ENCODE results near the gene IL17D. TPM values are rescaled to one million over a fixed set of nuclear protein-coding genes. Genes with fewer than 3 reads are reported as not detected.

Gene IL17D
- total RNA-seq, 2 donors from 2014 or later = 0.66 to 0.78 TPM

- intact Hi-C loops (cut with DNase I) = no loop called here
- Histone ChIP-seq H3K27ac (no peak overlapping the region), H3K36me3 (replicated peaks in 1 of 2; ENCODE audit: insufficient read depth in 1 of 2, low read depth in 2 of 2) (peaks cover 0 to 5% of the 10 kb centered on the region in 2 donors), H3K9me3 (no peaks in the 10 kb centered on the region), H3K27me3 (no peaks in the 10 kb centered on the region), H3K4me3 (no peak overlapping the region), H3K4me1 (no peaks in the 10 kb centered on the region)
- DNase-seq (no peak), ATAC-seq (no peak)
- TF ChIP-seq POLR2A (IDR thresholded peaks at IDR 0.05) = no peak
- TF ChIP-seq, protein P1, sequence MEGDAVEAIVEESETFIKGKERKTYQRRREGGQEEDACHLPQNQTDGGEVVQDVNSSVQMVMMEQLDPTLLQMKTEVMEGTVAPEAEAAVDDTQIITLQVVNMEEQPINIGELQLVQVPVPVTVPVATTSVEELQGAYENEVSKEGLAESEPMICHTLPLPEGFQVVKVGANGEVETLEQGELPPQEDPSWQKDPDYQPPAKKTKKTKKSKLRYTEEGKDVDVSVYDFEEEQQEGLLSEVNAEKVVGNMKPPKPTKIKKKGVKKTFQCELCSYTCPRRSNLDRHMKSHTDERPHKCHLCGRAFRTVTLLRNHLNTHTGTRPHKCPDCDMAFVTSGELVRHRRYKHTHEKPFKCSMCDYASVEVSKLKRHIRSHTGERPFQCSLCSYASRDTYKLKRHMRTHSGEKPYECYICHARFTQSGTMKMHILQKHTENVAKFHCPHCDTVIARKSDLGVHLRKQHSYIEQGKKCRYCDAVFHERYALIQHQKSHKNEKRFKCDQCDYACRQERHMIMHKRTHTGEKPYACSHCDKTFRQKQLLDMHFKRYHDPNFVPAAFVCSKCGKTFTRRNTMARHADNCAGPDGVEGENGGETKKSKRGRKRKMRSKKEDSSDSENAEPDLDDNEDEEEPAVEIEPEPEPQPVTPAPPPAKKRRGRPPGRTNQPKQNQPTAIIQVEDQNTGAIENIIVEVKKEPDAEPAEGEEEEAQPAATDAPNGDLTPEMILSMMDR (IDR thresholded peaks at IDR 0.05) = no peak
- WGBS, 2 donors = 87 to 89% methylated on average over 4 of the region's 4 CpGs
These were observed 36.6 kb upstream of the IL17D start for GRCh38 chr13:20666948-20667347.

DNA sequence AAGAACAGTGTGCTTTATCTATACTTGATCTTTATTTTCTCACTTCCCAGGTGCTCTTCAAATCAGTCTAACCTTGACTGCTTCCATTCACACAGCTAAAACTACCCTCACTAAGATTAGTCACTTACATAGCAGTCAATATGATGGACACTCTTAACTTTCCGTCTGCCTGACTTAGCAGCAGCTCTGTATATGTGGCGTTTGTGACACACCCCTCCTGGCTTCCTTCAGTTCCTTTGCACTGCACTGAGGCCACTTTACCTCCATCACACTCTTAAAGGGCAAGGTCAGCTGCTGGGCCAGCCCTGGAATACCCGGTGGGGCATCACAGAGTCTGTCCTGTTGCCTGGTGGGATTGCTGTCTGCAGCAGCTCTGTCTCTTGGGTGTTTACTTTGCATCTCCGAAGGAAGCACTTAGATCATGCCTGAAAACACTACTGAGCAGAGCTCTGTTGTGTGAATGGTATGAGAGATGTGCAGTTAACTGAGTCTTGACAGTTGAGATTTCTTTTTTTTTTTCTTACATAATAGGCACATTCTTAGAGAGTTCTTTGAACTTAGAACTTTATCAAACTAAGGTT lies 35.6 kb upstream of the IL17D start:
- no peaks in the 10 kb centered on the region for H3K27me3 ChIP-seq
- no peak for ATAC-seq
- no peak for DNase-seq
- no peak for TF ChIP-seq POLR2A (IDR thresholded peaks at IDR 0.05)
- TF ChIP-seq, protein P1 (IDR thresholded peaks at IDR 0.05) = no peak
- H3K4me3 ChIP-seq = no peak overlapping the region
- peaks cover 0 to 5% of the 10 kb centered on the region in 2 donors for H3K36me3 ChIP-seq (replicated peaks in 1 of 2; ENCODE audit: insufficient read depth in 1 of 2, low read depth in 2 of 2)
- 49 to 69% methylated on average over 4 of the region's 4 CpGs for WGBS, 2 donors
- no peak overlapping the region for H3K27ac ChIP-seq
- H3K4me1 ChIP-seq = no peaks in the 10 kb centered on the region
- intact Hi-C loops (cut with DNase I) = no loop called here
- no peaks in the 10 kb centered on the region for H3K9me3 ChIP-seq

GRCh38 chr13:20669162-20669561 lies 34.3 kb upstream of the IL17D start:
- no peak overlapping the region for H3K27ac ChIP-seq
- ATAC-seq (no peak), DNase-seq (no peak)
- WGBS, 2 donors = 77 to 92% methylated on average over 5 of the region's 5 CpGs
- H3K36me3 ChIP-seq (replicated peaks in 1 of 2; ENCODE audit: insufficient read depth in 1 of 2, low read depth in 2 of 2) = no peaks in the 10 kb centered on the region
- intact Hi-C loops (cut with DNase I) = no loop called here
- H3K4me1 ChIP-seq = no peaks in the 10 kb centered on the region
- no peaks in the 10 kb centered on the region for H3K27me3 ChIP-seq
- H3K4me3 ChIP-seq = no peak overlapping the region
- H3K9me3 ChIP-seq = no peaks in the 10 kb centered on the region
- TF ChIP-seq, protein P1 (IDR thresholded peaks at IDR 0.05) = no peak
- no peak for TF ChIP-seq POLR2A (IDR thresholded peaks at IDR 0.05)

GRCh38 chr13:20671789-20672188 lies 31.7 kb upstream of the IL17D start:
- 84 to 90% methylated on average over 1 of the region's 1 CpG for WGBS, 2 donors
- no peak overlapping the region for H3K4me3 ChIP-seq
- intact Hi-C loops (cut with DNase I) = no loop called here
- H3K27me3 ChIP-seq = no peaks in the 10 kb centered on the region
- no peak for TF ChIP-seq POLR2A (IDR thresholded peaks at IDR 0.05)
- TF ChIP-seq, protein P1 (IDR thresholded peaks at IDR 0.05) = no peak
- H3K9me3 ChIP-seq = no peaks in the 10 kb centered on the region
- no peak overlapping the region for H3K27ac ChIP-seq
- H3K36me3 ChIP-seq (replicated peaks in 1 of 2; ENCODE audit: insufficient read depth in 1 of 2, low read depth in 2 of 2) = no peaks in the 10 kb centered on the region
- no peak for ATAC-seq
- no peak for DNase-seq
- H3K4me1 ChIP-seq = no peaks in the 10 kb centered on the region

GRCh38 chr13:20672772-20673171 lies 30.7 kb upstream of the IL17D start:
- intact Hi-C loops (cut with DNase I) = no loop called here
- WGBS, 2 donors = 40 to 95% methylated on average over 2 of the region's 2 CpGs
- TF ChIP-seq, protein P1 (IDR thresholded peaks at IDR 0.05) = no peak
- TF ChIP-seq POLR2A (IDR thresholded peaks at IDR 0.05) = no peak

More at GRCh38 chr13:20672772-20673171, 30.7 kb upstream of the IL17D start:
- Histone ChIP-seq H3K27ac (no peak overlapping the region), H3K27me3 (no peaks in the 10 kb centered on the region), H3K9me3 (no peaks in the 10 kb centered on the region), H3K36me3 (replicated peaks in 1 of 2; ENCODE audit: insufficient read depth in 1 of 2, low read depth in 2 of 2) (no peaks in the 10 kb centered on the region), H3K4me1 (no peaks in the 10 kb centered on the region), H3K4me3 (no peak overlapping the region)
- ATAC-seq (no peak), DNase-seq (no peak)

Data from body of pancreas (tissue), 4 donors.